Kasumi-1 (cell line): ENCODE measurements around the gene GRIK2.
A peak's percentile ranks its signal among the peaks of the same experiment; 100 is the strongest.
"Not testable (repeated sequence)": the region's sequence is repeated elsewhere in the genome, so short reads cannot be mapped to it uniquely, and the experiment has no call there.

Source experiments
- DNase-seq, 2 experiments: peaks; one replicate each; lab custom pipeline; 2025; lab: John Stamatoyannopoulos, UW

Gene GRIK2

GRCh38 chr6:102022803-102023202 lies 629.3 kb downstream of the GRIK2 start:
- no peak for DNase-seq

- DNase-seq = no peak
Measured at GRCh38 chr6:102023977-102024657, 630.6 kb downstream of the GRIK2 start.

- DNase-seq = no peak
Measured at GRCh38 chr6:102026649-102027048, 633.1 kb downstream of the GRIK2 start.

GRCh38 chr6:102028176-102028575 lies 634.7 kb downstream of the GRIK2 start:
- DNase-seq = no peak

GRCh38 chr6:102038964-102039363 lies 645.5 kb downstream of the GRIK2 start:
- no peak for DNase-seq

- DNase-seq = no peak
Measured at GRCh38 chr6:102039441-102039840, 645.9 kb downstream of the GRIK2 start.

GRCh38 chr6:102051001-102051400 lies 657.5 kb downstream of the GRIK2 start:
- no peak for DNase-seq

GRCh38 chr6:102051720-102052119 lies 658.2 kb downstream of the GRIK2 start:
- no peak for DNase-seq

- no peak for DNase-seq
Measured at GRCh38 chr6:102064142-102064541, 670.6 kb downstream of the GRIK2 start.

GRCh38 chr6:102066301-102066700 lies 672.8 kb downstream of the GRIK2 start:
- no peak for DNase-seq

GRCh38 chr6:102068349-102068929 lies 674.9 kb downstream of the GRIK2 start:
- no peak for DNase-seq

- no peak for DNase-seq
Measured at GRCh38 chr6:102075539-102075938, 682.0 kb downstream of the GRIK2 start.

- DNase-seq = peak in 1 of 2 experiments; percentile 7
Measured at GRCh38 chr6:102085257-102085656, 691.7 kb downstream of the GRIK2 start.

GRCh38 chr6:102088160-102088559 lies 694.7 kb downstream of the GRIK2 start:
- DNase-seq = not testable (repeated sequence)

GRCh38 chr6:102114402-102114801 lies 720.9 kb downstream of the GRIK2 start:
- DNase-seq = peak; percentile 1 to 38

- no peak for DNase-seq
Measured at GRCh38 chr6:102115911-102116310, 722.4 kb downstream of the GRIK2 start.

GRCh38 chr6:102118034-102118433 lies 724.5 kb downstream of the GRIK2 start:
- DNase-seq = no peak
